Lower lobe of right lung (tissue), 2 donors: ENCODE measurements around the gene RAD51B. TPM values are rescaled to one million over a fixed set of nuclear protein-coding genes. Genes with fewer than 3 reads are reported as not detected.

Source experiments
- ATAC-seq, 2 donors: fragments of 200-7000 bp; cut with Tn5 transposase; one replicate each; pipeline ENCODE4 v1.9.1; 2020 to 2022; ENCODE audit warnings: mild to moderate bottlenecking in 2 of 2, moderate library complexity in 2 of 2
- DNase-seq: peaks from one replicate; pipeline ENCODE4 v3.0.0-alpha.2; 2020
- H3K27ac ChIP-seq: fragments of 200-600 bp; one replicate; pipeline ENCODE4 v1.8.0; 2022
- H3K27me3 ChIP-seq: fragments of 200-600 bp; one replicate; pipeline ENCODE4 v1.8.0; 2022; ENCODE audit warnings: low read depth
- H3K36me3 ChIP-seq: fragments of 200-600 bp; one replicate; pipeline ENCODE4 v1.8.0; 2022; ENCODE audit warnings: mild to moderate bottlenecking
- H3K4me1 ChIP-seq: fragments of 200-600 bp; one replicate; pipeline ENCODE4 v1.8.0; 2022
- H3K4me3 ChIP-seq: fragments of 200-600 bp; one replicate; pipeline ENCODE4 v1.8.0; 2022; ENCODE audit warnings: mild to moderate bottlenecking
- H3K9me3 ChIP-seq: fragments of 200-600 bp; one replicate; pipeline ENCODE4 v1.8.0; 2022
- CTCF ChIP-seq: fragments of 200-600 bp; IDR thresholded peaks from one replicate; pipeline ENCODE4 v1.8.0; 2022; ENCODE audit warnings: antibody characterized with exemption, mild to moderate bottlenecking
- intact Hi-C: fragments of 100-400 bp; cut with DNase I; formaldehyde crosslinking; loops from one replicate; pipeline ENCODE4 v1.11.0; 2022
- total RNA-seq: library from RNA; stranded (reverse); fragmentation: NEBNext Ultra II Directional; extraction: Animal tissue kit (Norgen Biotek cat#: 25700); gene quantifications from one replicate; pipeline ENCODE4 v1.2.1, GENCODE V29; 2021
- donor health status: DM: no; HTN: yes; CAD: no; lungs with severe emphysema.

RAD51B gene
- total RNA-seq, 1 donor from 2014 or later = 22.2 TPM

DNA sequence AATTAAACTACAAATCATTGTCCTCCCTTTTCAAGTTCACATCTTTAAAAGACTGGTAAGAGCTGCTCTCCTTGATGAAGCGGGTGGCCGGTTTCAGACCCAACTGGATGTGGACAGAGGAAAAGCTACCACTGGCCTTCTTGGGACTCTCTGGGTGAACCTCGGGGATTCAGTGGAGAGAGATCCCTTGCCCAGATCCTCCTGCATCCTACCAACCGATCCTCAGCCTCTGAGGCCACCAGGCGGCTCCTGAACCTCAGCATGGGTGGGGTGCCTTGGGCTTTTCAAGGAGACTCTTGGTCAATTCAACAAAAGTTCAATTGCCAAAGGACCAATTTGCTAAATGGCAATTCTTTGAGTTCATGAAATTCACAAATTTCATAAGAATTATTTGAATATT, 888.8 kb downstream of the RAD51B start:
- intact Hi-C loops = no loop called here
- peaks cover 19% of the 10 kb centered on the region for H3K4me1 ChIP-seq
- no peak for DNase-seq
- no peaks in the 10 kb centered on the region for H3K36me3 ChIP-seq
- H3K27ac ChIP-seq = no peak overlapping the region
- no peaks in the 10 kb centered on the region for H3K9me3 ChIP-seq
- no peaks in the 10 kb centered on the region for H3K27me3 ChIP-seq
- TF ChIP-seq CTCF = no peak
- no peak for ATAC-seq
- no peak overlapping the region for H3K4me3 ChIP-seq

DNA sequence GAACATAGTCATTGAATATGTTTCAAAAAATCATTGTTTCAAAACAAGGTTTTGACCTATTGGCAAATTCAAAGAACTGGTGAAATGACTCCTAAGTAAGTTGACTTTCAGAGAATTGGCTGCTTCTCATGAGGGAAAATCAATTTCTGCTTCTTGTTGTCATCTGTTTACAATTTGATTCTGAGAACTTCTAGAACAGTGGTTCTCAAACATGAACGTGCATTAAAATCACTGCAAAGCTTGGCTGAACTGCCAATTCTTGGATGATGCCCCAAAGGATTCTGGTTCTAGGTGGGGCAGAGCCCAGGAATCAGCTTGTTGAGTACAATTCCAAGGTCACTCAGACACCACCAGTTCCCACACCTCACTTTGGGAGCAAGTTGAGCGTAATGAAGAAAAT, 889.4 kb downstream of the RAD51B start:
- ATAC-seq = no peak
- no peaks in the 10 kb centered on the region for H3K36me3 ChIP-seq
- peaks cover 19% of the 10 kb centered on the region for H3K4me1 ChIP-seq
- no peaks in the 10 kb centered on the region for H3K27me3 ChIP-seq
- TF ChIP-seq CTCF = no peak
- H3K4me3 ChIP-seq = no peak overlapping the region
- no peaks in the 10 kb centered on the region for H3K9me3 ChIP-seq
- intact Hi-C loops = no loop called here
- no peak for DNase-seq
- no peak overlapping the region for H3K27ac ChIP-seq

GRCh38 chr14:68710776-68711175, 891.2 kb downstream of the RAD51B start:
- Histone ChIP-seq H3K27me3 (no peaks in the 10 kb centered on the region), H3K4me1 (peaks cover 9% of the 10 kb centered on the region), H3K27ac (no peak overlapping the region), H3K9me3 (no peaks in the 10 kb centered on the region), H3K4me3 (no peak overlapping the region), H3K36me3 (no peaks in the 10 kb centered on the region)
- no peak for TF ChIP-seq CTCF
- DNase-seq = no peak
- no peak for ATAC-seq
- intact Hi-C loops = no loop called here

DNA sequence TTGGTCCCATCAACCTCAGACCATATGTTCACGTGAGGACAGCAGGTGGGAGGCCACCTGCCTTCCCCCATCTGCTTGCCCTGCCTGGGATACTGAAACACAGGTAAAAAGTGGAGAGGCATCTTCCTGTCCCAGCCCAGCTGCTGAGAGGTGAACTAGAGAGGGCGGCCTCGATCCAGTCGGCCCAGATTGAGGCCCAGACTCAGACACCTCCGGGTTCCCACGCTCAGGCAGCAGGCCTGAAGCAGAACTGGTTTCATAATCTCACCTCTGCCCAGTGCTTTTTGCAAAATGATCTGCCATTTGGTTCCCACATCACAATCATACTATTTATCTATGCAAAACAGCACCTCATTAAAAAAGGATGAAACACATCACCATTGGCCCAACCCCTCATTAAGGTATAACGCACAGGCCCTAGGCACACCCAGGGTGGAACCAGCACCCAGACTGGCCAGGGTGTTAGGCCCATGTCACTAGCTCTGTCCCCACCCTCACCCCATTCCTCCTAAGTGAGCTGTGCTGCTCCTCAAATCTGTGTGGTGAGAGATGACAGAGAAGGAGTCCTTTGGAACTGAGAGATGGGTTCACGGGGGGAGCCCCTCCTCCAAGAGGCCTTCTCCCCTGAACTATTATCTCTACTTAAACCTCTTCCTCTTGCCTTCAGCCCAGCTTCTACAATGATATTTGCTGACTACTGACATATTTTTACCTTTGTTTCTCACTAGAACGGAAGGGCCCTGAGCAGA, 892.2 kb downstream of the RAD51B start:
- ATAC-seq = peak in 1 of 2 donors; percentile 26
- no peak overlapping the region for H3K27ac ChIP-seq
- no peaks in the 10 kb centered on the region for H3K27me3 ChIP-seq
- no peak for TF ChIP-seq CTCF
- H3K9me3 ChIP-seq = no peaks in the 10 kb centered on the region
- no peaks in the 10 kb centered on the region for H3K36me3 ChIP-seq
- peaks cover 9% of the 10 kb centered on the region for H3K4me1 ChIP-seq
- DNase-seq = no peak
- no peak overlapping the region for H3K4me3 ChIP-seq
- intact Hi-C loops = no loop called here

DNA sequence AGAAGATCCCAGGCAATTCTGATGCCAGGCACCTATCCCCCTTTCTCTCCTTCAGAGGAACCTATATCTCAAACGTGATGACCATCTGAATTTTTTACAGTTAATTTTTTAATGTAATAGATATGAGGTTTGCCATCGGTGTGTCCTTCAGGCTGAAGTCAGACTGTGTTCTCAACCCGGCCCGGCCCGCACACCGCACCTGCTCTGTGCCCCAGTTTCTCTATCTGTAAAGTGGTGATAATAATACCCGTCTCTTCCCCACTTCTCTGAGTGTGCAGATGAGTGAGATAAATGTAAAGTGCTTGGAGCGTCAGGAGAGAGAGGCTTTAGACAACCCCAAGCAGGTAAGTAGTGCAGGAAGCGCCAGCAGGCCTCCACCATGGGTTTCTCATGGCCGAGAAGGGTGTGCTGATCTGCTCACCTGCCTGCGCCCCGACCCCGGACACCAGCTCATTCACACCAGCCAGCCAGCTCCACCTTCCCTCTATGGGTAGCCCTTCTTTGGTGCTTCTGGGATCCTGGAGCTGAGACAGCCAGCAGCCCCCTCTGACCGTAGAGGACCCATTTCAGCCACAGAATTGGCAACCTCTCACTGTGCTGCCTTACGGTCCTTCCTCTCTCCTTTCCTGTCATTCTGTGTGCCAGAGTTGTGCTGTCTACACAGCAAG, 893.3 kb downstream of the RAD51B start:
- ATAC-seq (no peak), DNase-seq (no peak)
- no peaks in the 10 kb centered on the region for H3K9me3 ChIP-seq
- intact Hi-C loops = no loop called here
- H3K27ac ChIP-seq = no peak overlapping the region
- H3K36me3 ChIP-seq = no peaks in the 10 kb centered on the region
- H3K4me1 ChIP-seq = peaks cover 9% of the 10 kb centered on the region
- no peak overlapping the region for H3K4me3 ChIP-seq
- TF ChIP-seq CTCF = no peak
- H3K27me3 ChIP-seq = no peaks in the 10 kb centered on the region
